Measurements from ENCODE around the gene NCAPG2.

- TF ChIP-seq CTCF (conservative IDR thresholded peaks at IDR 0.05) (no peak), EZH2 (IDR thresholded peaks at IDR 0.05; ENCODE audit: low read depth) (no peak)
Measured at GRCh38 chr7:158592541-158592940, 112.1 kb downstream of the NCAPG2 start.
